ENCODE measurements around the gene LDLRAD4.

The LDLRAD4 gene

GRCh38 chr18:13540477-13541182, 322.1 kb downstream of the LDLRAD4 start:
- H3K27ac Mint-ChIP-seq, result peak overlapping the region in 2 of 3 experiments; percentile 44 to 47
- TF ChIP-seq, protein P1, sequence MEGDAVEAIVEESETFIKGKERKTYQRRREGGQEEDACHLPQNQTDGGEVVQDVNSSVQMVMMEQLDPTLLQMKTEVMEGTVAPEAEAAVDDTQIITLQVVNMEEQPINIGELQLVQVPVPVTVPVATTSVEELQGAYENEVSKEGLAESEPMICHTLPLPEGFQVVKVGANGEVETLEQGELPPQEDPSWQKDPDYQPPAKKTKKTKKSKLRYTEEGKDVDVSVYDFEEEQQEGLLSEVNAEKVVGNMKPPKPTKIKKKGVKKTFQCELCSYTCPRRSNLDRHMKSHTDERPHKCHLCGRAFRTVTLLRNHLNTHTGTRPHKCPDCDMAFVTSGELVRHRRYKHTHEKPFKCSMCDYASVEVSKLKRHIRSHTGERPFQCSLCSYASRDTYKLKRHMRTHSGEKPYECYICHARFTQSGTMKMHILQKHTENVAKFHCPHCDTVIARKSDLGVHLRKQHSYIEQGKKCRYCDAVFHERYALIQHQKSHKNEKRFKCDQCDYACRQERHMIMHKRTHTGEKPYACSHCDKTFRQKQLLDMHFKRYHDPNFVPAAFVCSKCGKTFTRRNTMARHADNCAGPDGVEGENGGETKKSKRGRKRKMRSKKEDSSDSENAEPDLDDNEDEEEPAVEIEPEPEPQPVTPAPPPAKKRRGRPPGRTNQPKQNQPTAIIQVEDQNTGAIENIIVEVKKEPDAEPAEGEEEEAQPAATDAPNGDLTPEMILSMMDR (IDR thresholded peaks at IDR 0.05; ENCODE audit: unreplicated experiment in 3 of 3), result no peak
- no peaks in the 10 kb centered on the region for H3K36me3 Mint-ChIP-seq (ENCODE audit: low read depth)
- H3K4me3 Mint-ChIP-seq, result no peak overlapping the region
- H3K4me1 Mint-ChIP-seq, result peaks cover 44% of the 10 kb centered on the region
- no peaks in the 10 kb centered on the region for H3K9me3 Mint-ChIP-seq
- H3K27me3 Mint-ChIP-seq (ENCODE audit: low read depth), result peaks cover 8% of the 10 kb centered on the region

DNA sequence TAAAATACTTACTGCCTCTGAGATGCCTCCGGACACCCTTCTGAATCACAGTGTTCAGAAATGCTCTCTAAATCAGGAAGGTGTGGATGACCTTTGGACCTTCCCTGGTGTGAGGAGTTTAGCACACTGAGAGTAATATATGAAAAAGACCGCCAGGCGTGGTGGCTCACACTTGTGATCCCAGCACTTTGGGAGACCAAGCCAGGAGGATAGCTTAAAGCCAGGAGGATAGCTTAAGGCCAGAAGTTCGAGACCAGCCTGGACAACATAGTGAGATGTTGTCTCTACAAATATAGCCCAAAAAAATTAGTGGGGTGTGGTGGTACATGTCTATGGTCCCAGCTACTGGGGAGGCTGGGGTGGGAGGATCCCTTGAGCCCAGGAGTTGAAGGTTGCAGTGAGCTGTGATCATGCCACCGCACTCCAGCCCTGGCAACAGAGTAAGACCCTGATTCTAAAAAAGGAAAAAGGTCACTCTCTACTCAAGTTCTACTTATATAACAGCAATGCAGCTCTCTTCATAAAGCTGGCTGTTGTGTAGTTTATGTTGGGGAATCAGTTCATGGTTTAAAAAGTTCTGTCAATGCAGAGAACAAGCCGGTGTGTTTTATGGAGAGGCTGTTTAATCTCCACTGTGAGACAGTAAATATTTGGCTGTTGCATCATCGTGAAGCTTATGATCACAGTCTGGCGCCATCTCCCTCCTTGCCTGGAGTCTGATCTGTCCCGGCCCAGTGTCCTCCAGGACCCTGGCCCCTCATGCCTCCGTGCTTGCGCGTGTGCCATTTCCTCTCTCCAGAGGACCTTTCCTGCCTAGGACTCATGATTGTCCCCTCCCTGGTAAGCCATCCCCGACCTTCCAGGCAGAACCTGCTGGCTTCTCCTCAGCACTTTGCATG, 323.3 kb downstream of the LDLRAD4 start:
- TF ChIP-seq, protein P1 (IDR thresholded peaks at IDR 0.05; ENCODE audit: unreplicated experiment in 3 of 3), result no peak
- H3K4me1 Mint-ChIP-seq, result peaks cover 54% of the 10 kb centered on the region
- H3K4me3 Mint-ChIP-seq, result no peak overlapping the region
- H3K27ac Mint-ChIP-seq, result peak overlapping the region in 2 of 3 experiments; percentile 66 to 68
- no peaks in the 10 kb centered on the region for H3K36me3 Mint-ChIP-seq (ENCODE audit: low read depth)
- no peaks in the 10 kb centered on the region for H3K9me3 Mint-ChIP-seq
- H3K27me3 Mint-ChIP-seq (ENCODE audit: low read depth), result peaks cover 8% of the 10 kb centered on the region

- TF ChIP-seq, protein P1 (IDR thresholded peaks at IDR 0.05; ENCODE audit: unreplicated experiment in 3 of 3), result no peak
- Mint-ChIP-seq H3K36me3 (ENCODE audit: low read depth) (no peaks in the 10 kb centered on the region), H3K4me1 (peaks cover 60% of the 10 kb centered on the region), H3K4me3 (no peak overlapping the region), H3K9me3 (no peaks in the 10 kb centered on the region), H3K27ac (peak overlapping the region in 2 of 3 experiments; percentile 66 to 68), H3K27me3 (ENCODE audit: low read depth) (peaks cover 8% of the 10 kb centered on the region)
Observed at GRCh38 chr18:13542520-13542847, 323.9 kb downstream of the LDLRAD4 start.

DNA sequence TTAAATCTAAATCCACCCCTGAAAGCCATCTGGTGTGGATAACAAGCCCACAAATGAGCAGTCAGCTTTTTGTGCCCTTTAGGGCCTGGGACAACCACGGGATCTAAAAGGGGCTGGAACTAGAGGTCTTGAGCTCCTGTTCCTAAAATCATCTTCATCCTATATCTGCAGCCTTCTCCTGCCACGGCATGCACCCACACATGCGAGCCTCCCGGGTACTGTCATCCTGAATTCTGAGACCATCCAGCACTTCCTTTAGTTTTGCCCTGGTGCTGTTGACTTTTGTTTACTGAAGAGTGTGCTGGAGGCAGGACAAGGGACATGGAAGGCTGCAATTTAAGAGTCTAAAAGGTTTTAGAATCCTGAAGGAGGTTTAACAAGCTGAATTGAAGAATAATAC, 324.6 kb downstream of the LDLRAD4 start:
- no peak overlapping the region for H3K4me3 Mint-ChIP-seq
- H3K27ac Mint-ChIP-seq, result no peak overlapping the region
- peaks cover 8% of the 10 kb centered on the region for H3K27me3 Mint-ChIP-seq (ENCODE audit: low read depth)
- TF ChIP-seq, protein P1 (IDR thresholded peaks at IDR 0.05; ENCODE audit: unreplicated experiment in 3 of 3), result no peak
- no peaks in the 10 kb centered on the region for H3K36me3 Mint-ChIP-seq (ENCODE audit: low read depth)
- peaks cover 66% of the 10 kb centered on the region for H3K4me1 Mint-ChIP-seq
- no peaks in the 10 kb centered on the region for H3K9me3 Mint-ChIP-seq

DNA sequence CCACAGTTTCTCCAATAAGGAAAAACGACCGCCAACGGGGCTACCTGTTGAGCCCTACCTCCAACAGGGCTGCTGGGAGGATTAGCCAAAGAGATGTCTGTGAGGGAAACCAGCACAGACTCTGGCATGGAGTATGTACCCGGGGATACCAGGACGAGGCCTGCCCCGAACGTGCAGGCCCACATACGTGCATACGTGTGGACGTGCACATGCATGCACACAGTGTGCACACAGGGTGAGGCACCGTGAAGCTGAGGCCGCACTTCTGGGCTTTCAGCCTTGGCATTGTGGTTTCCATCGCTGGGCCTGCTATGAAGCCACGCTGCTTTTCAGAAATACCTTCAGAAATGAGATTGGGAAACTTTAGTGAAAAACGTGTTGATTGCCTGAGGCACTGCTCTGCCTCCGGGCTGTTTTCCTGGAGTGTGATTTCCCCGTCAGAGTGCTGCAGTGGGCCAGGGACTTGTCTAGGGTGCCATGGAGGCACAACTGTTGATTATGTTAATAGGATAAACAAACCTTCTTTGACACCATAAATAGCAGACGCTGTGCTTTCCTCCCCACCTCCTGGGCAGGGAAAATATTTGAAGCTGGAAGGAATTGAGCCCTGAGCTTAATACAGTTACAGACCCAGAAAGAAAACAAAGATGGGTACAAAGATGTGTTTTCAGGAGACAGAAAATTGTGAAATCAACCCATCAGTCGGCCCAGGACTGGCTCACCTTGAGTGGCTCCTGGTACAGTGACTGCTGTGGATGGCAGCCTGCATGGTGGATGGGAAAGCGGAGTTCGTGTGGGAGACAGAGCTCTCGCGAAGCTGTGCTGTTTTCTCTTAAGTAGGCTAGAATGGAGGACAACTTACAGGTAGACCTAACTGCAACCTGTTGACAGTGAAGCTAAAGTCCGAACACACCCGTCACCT, 325.5 kb downstream of the LDLRAD4 start:
- H3K4me1 Mint-ChIP-seq, result peaks cover 66% of the 10 kb centered on the region

More for the DNA sequence above, 325.5 kb downstream of the LDLRAD4 start:
- Mint-ChIP-seq H3K36me3 (ENCODE audit: low read depth) (no peaks in the 10 kb centered on the region), H3K4me3 (no peak overlapping the region), H3K9me3 (no peaks in the 10 kb centered on the region), H3K27ac (peak overlapping the region in 1 of 3 experiments; percentile 4), H3K27me3 (ENCODE audit: low read depth) (peaks cover 8% of the 10 kb centered on the region)
- TF ChIP-seq, protein P1 (IDR thresholded peaks at IDR 0.05; ENCODE audit: unreplicated experiment in 3 of 3), result no peak

Data from nephron (organoid).